ENCODE results near the gene IL36B. TPM values are rescaled to one million over a fixed set of nuclear protein-coding genes. Genes with fewer than 3 reads are reported as not detected.

The IL36B gene
- total and polyA plus RNA-seq, 2 donors (not counting 1 experiment from before 2014, with no cell fraction given): not detected

DNA sequence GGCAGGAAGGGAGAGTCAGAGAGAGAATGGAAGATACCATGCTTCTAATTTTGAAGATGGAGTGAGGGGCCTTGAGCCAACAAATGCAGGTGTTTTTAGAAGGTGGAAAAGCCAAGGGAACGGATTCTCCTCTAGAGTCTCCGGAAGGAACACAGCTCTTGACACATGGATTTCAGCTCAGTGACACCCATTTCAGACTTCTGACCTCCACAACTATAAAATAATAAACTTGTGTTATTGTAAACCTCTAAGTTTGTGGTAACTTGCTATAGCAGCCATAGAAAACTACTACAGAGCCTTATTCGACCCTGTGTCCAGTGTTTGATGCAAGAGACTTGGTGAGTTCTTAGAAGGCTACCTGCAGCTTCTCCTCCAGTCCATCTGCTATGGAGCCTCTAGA is 22.9 kb upstream of the IL36B start:
- ATAC-seq (ENCODE audit: low read depth) (no peak), DNase-seq (no peak)
- WGBS (ENCODE audit: insufficient coverage): no CpG with 5 or more reads among the region's 3 CpGs
- no peaks in the 10 kb centered on the region for H3K4me1 Mint-ChIP-seq
- H3K4me1 ChIP-seq (ENCODE audit: control insufficient read depth in 2 of 2, insufficient read depth in 2 of 2, low read length in 2 of 2): no peaks in the 10 kb centered on the region
- peaks cover 0 to 17% (median 1%) of the 10 kb centered on the region in 4 experiments for H3K27me3 ChIP-seq (replicated peaks in 1 of 4; ENCODE audit: control extremely low read depth in 1 of 4, control insufficient read depth in 3 of 4, insufficient read depth in 4 of 4, low read length in 3 of 4)
- H2AFZ ChIP-seq (ENCODE audit: insufficient read depth, low read depth, low read length, poor library complexity, severe bottlenecking): no peak overlapping the region
- no peaks in the 10 kb centered on the region for H3K9me3 ChIP-seq (ENCODE audit: control extremely low read depth in 1 of 3, control insufficient read depth in 2 of 3, insufficient read depth in 1 of 3, low read length in 2 of 3)
- no peaks in the 10 kb centered on the region for H3K36me3 ChIP-seq (replicated peaks in 1 of 2; ENCODE audit: control extremely low read depth in 1 of 2, control insufficient read depth in 1 of 2, extremely low read depth in 1 of 2, insufficient read depth in 2 of 2, low read length in 1 of 2)
- no peaks in the 10 kb centered on the region for H3K9me3 Mint-ChIP-seq (ENCODE audit: insufficient read depth)
- H3K9ac ChIP-seq (ENCODE audit: low read length): no peak overlapping the region
- H3K4me3 Mint-ChIP-seq: no peak overlapping the region
- TF ChIP-seq EZH2 (IDR thresholded peaks at IDR 0.05; ENCODE audit: borderline replicate concordance, insufficient read depth, low read depth, low read length, poor library complexity, severe bottlenecking) (no peak), CTCF (IDR thresholded peaks at IDR 0.05) (no peak)
- H3K4me2 ChIP-seq (replicated peaks; ENCODE audit: low read depth, low read length, poor library complexity, severe bottlenecking): no peak overlapping the region
- no peaks in the 10 kb centered on the region for H4K20me1 ChIP-seq (ENCODE audit: control insufficient read depth, insufficient read depth, low read length, poor library complexity, severe bottlenecking)
- H3K79me2 ChIP-seq (ENCODE audit: control insufficient read depth, insufficient read depth, low read length): no peaks in the 10 kb centered on the region
- ChIA-PET POLR2A (interaction anchor here (0.6 kb wide), 1 partner anchor 83 kb away, joined by 3 read pairs; no protein-coding TSS in a partner anchor), CTCF (no interaction called here)
- intact Hi-C loops (cut with micrococcal nuclease): no loop called here
- H3K27ac ChIP-seq (ENCODE audit: low read length in 2 of 2): no peak overlapping the region
- no peak overlapping the region for H3K27ac Mint-ChIP-seq
- no peak overlapping the region for H3K4me3 ChIP-seq (ENCODE audit: control extremely low read depth in 1 of 5, extremely low read depth in 1 of 5, insufficient read depth in 1 of 5, low read depth in 2 of 5, low read length in 4 of 5)
- peaks cover 42% of the 10 kb centered on the region for H3K27me3 Mint-ChIP-seq

DNA sequence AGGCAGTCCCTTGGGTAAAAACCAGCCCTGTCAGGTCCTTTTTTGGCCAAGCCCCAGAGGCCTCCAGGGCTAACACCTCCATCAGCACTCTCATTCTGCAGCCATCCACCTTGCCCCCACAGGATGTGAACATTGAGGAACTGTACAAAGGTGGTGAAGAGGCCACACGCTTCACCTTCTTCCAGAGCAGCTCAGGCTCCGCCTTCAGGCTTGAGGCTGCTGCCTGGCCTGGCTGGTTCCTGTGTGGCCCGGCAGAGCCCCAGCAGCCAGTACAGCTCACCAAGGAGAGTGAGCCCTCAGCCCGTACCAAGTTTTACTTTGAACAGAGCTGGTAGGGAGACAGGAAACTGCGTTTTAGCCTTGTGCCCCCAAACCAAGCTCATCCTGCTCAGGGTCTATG is 22.4 kb upstream of the IL36B start:
- H3K9me3 ChIP-seq (ENCODE audit: control extremely low read depth in 1 of 3, control insufficient read depth in 2 of 3, insufficient read depth in 1 of 3, low read length in 2 of 3): no peaks in the 10 kb centered on the region
- no peak overlapping the region for H3K4me3 ChIP-seq (ENCODE audit: control extremely low read depth in 1 of 5, extremely low read depth in 1 of 5, insufficient read depth in 1 of 5, low read depth in 2 of 5, low read length in 4 of 5)
- no peak overlapping the region for H3K27ac ChIP-seq (ENCODE audit: low read length in 2 of 2)
- Mint-ChIP-seq H3K4me1 (no peaks in the 10 kb centered on the region), H3K27me3 (peaks cover 40% of the 10 kb centered on the region), H3K9me3 (ENCODE audit: insufficient read depth) (no peaks in the 10 kb centered on the region), H3K4me3 (no peak overlapping the region), H3K27ac (no peak overlapping the region)
- intact Hi-C loops (cut with micrococcal nuclease): no loop called here
- no peak overlapping the region for H3K9ac ChIP-seq (ENCODE audit: low read length)
- ChIA-PET CTCF (no interaction called here), POLR2A (interaction anchor here (0.6 kb wide), 1 partner anchor 83 kb away, joined by 3 read pairs; no protein-coding TSS in a partner anchor)
- no peaks in the 10 kb centered on the region for H3K4me1 ChIP-seq (ENCODE audit: control insufficient read depth in 2 of 2, insufficient read depth in 2 of 2, low read length in 2 of 2)
- no peaks in the 10 kb centered on the region for H3K79me2 ChIP-seq (ENCODE audit: control insufficient read depth, insufficient read depth, low read length)
- no peak for ATAC-seq (ENCODE audit: low read depth)
- WGBS (ENCODE audit: insufficient coverage): 54% methylated on average over 5 of the region's 5 CpGs
- DNase-seq: no peak
- H2AFZ ChIP-seq (ENCODE audit: insufficient read depth, low read depth, low read length, poor library complexity, severe bottlenecking): no peak overlapping the region
- no peaks in the 10 kb centered on the region for H3K36me3 ChIP-seq (replicated peaks in 1 of 2; ENCODE audit: control extremely low read depth in 1 of 2, control insufficient read depth in 1 of 2, extremely low read depth in 1 of 2, insufficient read depth in 2 of 2, low read length in 1 of 2)
- no peaks in the 10 kb centered on the region for H4K20me1 ChIP-seq (ENCODE audit: control insufficient read depth, insufficient read depth, low read length, poor library complexity, severe bottlenecking)
- H3K4me2 ChIP-seq (replicated peaks; ENCODE audit: low read depth, low read length, poor library complexity, severe bottlenecking): no peak overlapping the region
- TF ChIP-seq EZH2 (IDR thresholded peaks at IDR 0.05; ENCODE audit: borderline replicate concordance, insufficient read depth, low read depth, low read length, poor library complexity, severe bottlenecking): no peak
- no peak for TF ChIP-seq CTCF (IDR thresholded peaks at IDR 0.05)
- H3K27me3 ChIP-seq (replicated peaks in 1 of 4; ENCODE audit: control extremely low read depth in 1 of 4, control insufficient read depth in 3 of 4, insufficient read depth in 4 of 4, low read length in 3 of 4): peaks cover 0 to 17% (median 1%) of the 10 kb centered on the region in 4 experiments
